Stomach smooth muscle (tissue), 2 donors: ENCODE results near the gene C17orf107.

Source experiments
- H3K27ac ChIP-seq: one replicate; pipeline ENCODE4 v1.7.0; 2013; ENCODE audit warnings: mild to moderate bottlenecking, low read length, inconsistent platforms
- H3K27me3 ChIP-seq, 2 donors: one replicate each; pipeline ENCODE4 v1.7.0; 2013; ENCODE audit warnings: low read length in 2 of 2; ENCODE audit not compliant: insufficient read depth in 2 of 2, control insufficient read depth in 1 of 2
- H3K36me3 ChIP-seq, 2 donors: one replicate each; pipeline ENCODE4 v1.7.0; 2013; ENCODE audit warnings: low read length in 2 of 2; ENCODE audit not compliant: control insufficient read depth in 2 of 2, insufficient read depth in 2 of 2
- H3K4me1 ChIP-seq: one replicate; pipeline ENCODE4 v1.7.0; 2013; ENCODE audit warnings: low read length; ENCODE audit not compliant: control insufficient read depth, insufficient read depth
- H3K4me3 ChIP-seq, 2 donors: one replicate each; pipeline ENCODE4 v1.7.0; 2013; ENCODE audit warnings: low read length in 2 of 2
- H3K9ac ChIP-seq, 2 donors: one replicate each; pipeline ENCODE4 v1.7.0; 2013; ENCODE audit warnings: low read length in 2 of 2, mild to moderate bottlenecking in 1 of 2
- H3K9me3 ChIP-seq, 2 donors: one replicate each; pipeline ENCODE4 v1.7.0; 2013; ENCODE audit warnings: low read length in 2 of 2; ENCODE audit not compliant: control insufficient read depth in 2 of 2
- donor health status: healthy.
- donor health status: Pancreatic carcinoma.

The C17orf107 gene

GRCh38 chr17:4935650-4936049 lies 36.3 kb downstream of the C17orf107 start:
- H3K27ac ChIP-seq = no peak overlapping the region
- H3K36me3 ChIP-seq = peaks cover 19 to 20% of the 10 kb centered on the region in 2 donors
- H3K27me3 ChIP-seq = no peaks in the 10 kb centered on the region
- H3K9me3 ChIP-seq = no peaks in the 10 kb centered on the region
- no peak overlapping the region for H3K4me3 ChIP-seq
- no peak overlapping the region for H3K9ac ChIP-seq
- peaks cover 28% of the 10 kb centered on the region for H3K4me1 ChIP-seq

DNA sequence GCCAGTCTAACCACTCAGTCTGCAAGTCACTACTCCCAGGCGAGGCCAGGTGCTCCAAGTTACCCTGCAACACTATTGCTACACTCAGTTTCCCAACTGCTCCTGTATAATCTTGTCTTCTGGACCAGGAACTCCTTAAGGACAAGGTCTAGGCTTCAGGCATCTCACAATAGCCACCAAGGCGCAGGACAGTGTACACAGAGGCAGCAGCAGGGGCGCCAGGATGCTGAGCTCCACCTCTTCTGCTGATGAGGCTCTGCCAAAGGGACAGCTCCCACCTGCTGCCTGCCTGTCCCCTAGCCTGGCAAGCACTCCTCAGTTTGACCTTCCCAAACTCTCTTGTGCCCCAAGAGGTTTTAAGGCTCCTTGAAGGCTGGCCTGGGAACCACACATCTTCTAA lies 37.1 kb downstream of the C17orf107 start:
- peaks cover 19 to 20% of the 10 kb centered on the region in 2 donors for H3K36me3 ChIP-seq
- no peak overlapping the region for H3K4me3 ChIP-seq
- H3K9me3 ChIP-seq = no peaks in the 10 kb centered on the region
- no peak overlapping the region for H3K9ac ChIP-seq
- H3K4me1 ChIP-seq = peaks cover 36% of the 10 kb centered on the region
- H3K27me3 ChIP-seq = no peaks in the 10 kb centered on the region
- no peak overlapping the region for H3K27ac ChIP-seq

DNA sequence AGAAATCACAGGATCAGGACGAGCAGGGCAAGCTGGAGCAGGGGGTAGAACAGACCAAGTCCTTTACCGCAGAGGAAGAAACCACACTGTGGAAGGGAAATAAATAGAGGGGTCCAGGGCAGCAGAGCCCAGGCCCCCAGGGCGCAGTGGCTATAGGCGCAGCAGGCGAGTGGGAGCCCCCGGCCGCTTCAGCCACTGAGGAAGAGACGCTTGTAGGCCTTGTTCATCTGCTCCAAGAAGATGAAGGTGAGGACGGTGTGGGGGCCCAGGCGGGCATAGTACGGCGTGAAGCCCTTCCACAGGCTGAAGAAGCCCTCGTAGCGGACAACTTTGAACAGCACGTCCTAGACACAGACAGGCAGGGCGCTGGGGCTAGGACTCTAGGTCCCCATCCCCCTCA lies 38.2 kb downstream of the C17orf107 start:
- peaks cover 47% of the 10 kb centered on the region for H3K4me1 ChIP-seq
- H3K9me3 ChIP-seq = no peaks in the 10 kb centered on the region
- no peak overlapping the region for H3K4me3 ChIP-seq
- H3K9ac ChIP-seq = no peak overlapping the region
- peaks cover 25% of the 10 kb centered on the region in 2 donors for H3K36me3 ChIP-seq
- H3K27me3 ChIP-seq = no peaks in the 10 kb centered on the region
- peak overlapping the region; percentile 98 for H3K27ac ChIP-seq

DNA sequence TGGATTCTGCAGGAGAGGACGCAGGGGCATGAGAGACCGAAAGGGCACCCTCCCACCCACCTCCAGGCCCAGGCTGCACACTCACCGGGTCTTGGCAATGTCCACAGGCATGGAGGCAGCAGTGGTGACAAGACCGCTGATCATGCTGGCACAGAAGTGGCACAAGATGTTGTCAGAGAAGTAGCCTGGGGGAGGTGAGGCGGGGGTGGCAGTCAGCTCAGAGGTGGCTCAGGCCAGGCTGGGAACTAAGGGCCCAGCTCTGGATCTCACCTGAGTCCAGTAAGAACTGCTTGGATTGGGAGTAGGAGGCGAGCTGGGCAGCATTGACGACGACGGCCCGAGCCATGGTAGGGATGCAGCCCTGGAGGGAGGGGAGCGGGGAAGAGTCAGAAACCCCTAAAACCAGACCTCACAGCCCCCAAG lies 38.7 kb downstream of the C17orf107 start:
- Histone ChIP-seq H3K4me3 (peak overlapping the region in 1 of 2 donors; percentile 8), H3K9me3 (no peaks in the 10 kb centered on the region), H3K9ac (peak overlapping the region; percentile 47 to 97), H3K27me3 (no peaks in the 10 kb centered on the region), H3K4me1 (peaks cover 47% of the 10 kb centered on the region), H3K36me3 (peaks cover 30% of the 10 kb centered on the region in 2 donors), H3K27ac (peak overlapping the region; percentile 98)

DNA sequence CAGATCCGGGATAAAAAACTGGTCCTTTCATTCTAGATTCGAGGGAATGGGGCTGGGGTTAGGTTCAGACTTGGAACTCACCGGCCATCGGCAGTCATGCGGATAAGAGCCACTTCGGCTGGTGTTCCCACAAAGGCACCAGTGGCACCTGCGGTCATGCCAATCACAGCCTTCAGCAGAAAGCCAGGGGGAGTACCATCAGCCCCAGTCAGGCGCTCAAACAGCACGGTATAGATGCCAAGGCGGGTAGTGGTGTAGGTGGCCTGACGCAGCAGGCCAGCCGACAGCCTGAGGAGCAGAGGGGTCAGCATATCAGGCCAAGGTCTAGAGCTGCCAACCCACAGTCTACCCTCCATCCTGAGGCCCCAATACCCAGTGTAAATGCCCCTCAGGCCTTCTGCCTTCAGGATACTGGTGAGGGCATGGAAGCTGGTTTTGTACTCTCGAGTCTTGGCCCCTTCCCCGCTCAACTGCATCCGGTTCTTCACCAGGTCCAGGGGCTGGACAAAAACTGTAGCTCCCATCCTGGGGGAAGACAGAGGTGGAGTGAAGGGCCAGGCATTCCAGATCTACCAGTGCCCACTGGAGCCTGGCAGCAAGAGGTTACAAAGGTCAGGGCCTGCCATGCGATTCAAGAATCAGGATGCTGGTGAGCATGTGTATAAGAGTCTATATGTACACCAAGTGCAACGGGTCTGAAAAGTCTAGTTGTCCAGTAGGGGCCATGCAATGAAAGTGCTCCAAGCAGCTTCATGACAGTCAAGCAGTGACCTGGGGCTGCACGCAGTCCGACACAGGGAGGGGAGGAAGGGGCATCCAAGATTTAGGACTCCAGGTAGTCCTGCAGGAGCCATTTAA lies 39.6 kb downstream of the C17orf107 start:
- peak overlapping the region; percentile 82 to 94 for H3K4me3 ChIP-seq
- H3K36me3 ChIP-seq = peaks cover 35 to 36% of the 10 kb centered on the region in 2 donors
- H3K9me3 ChIP-seq = no peaks in the 10 kb centered on the region
- H3K4me1 ChIP-seq = peaks cover 46% of the 10 kb centered on the region
- H3K27ac ChIP-seq = peak overlapping the region; percentile 98
- peak overlapping the region; percentile 97 to 98 for H3K9ac ChIP-seq
- H3K27me3 ChIP-seq = no peaks in the 10 kb centered on the region

DNA sequence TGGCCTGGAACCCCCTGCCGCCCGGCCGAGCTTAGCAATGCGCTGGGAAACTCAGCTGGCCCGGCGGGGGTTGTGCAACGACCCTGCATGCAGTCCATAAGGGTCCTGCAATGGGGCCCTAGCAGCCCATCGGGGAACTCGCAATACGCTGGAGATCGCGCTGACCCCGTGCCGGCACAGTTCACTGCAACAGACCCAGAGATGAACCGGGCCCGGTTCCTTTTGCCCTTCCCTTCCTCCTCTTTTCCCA lies 40.1 kb downstream of the C17orf107 start:
- H3K9ac ChIP-seq = peak overlapping the region; percentile 97 to 98
- peak overlapping the region; percentile 82 to 94 for H3K4me3 ChIP-seq
- H3K27me3 ChIP-seq = no peaks in the 10 kb centered on the region
- H3K36me3 ChIP-seq = peaks cover 40 to 41% of the 10 kb centered on the region in 2 donors
- H3K9me3 ChIP-seq = no peaks in the 10 kb centered on the region
- peak overlapping the region; percentile 98 for H3K27ac ChIP-seq
- H3K4me1 ChIP-seq = peaks cover 46% of the 10 kb centered on the region

DNA sequence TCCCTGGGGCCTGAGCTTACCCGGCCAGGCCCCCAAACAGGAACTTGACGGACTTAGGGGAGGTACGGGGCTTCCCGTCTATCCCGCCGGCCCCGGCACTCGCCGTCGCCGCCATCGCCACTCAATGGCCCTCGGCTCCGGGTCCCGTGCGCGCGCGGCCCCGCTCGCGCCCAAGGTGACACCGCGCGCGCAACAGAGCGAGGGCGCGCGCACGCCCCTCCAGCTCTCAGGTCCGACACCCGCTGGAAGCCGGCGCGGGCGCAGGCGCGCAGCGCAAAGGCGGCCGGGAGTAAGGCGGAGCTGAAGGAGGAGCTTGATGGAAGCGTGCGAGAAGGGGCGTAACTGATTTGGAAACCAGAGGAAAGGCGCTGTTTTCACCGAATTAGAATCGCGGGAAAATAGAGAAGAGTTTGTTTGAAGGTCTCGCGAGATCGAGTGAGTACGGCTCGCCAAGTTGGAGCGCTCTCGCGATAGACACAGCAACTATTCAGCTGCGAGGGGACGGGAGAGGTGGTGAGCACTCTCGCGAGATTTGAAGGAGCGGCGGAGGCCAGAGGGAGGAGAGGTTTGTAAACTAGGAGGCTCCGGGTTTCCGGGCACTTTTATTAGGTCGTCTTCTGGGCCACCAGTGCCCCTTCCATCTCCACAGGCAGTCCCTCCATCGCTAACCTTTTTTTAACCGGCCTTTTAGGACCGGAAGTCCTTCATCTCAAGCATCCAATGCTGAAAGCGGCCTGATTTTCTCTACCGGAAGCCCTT lies 40.6 kb downstream of the C17orf107 start, which contains the start of the genes RNF167 and SLC25A11:
TSS of gene RNF167 (plus strand) at position 473 of the 759 bp plus-strand sequence. CDS start 642 bp downstream, outside the sequence.
TSS of gene SLC25A11 (minus strand) at position 251 of the 759 bp plus-strand sequence. CDS start at position 115, 136 bp downstream.
- peaks cover 51% of the 10 kb centered on the region for H3K4me1 ChIP-seq

GRCh38 chr17:4940555-4941318 lies 41.4 kb downstream of the C17orf107 start:
- H3K36me3 ChIP-seq = peaks cover 47 to 48% of the 10 kb centered on the region in 2 donors
- no peaks in the 10 kb centered on the region for H3K27me3 ChIP-seq
- no peaks in the 10 kb centered on the region for H3K9me3 ChIP-seq
- peak overlapping the region; percentile 82 to 94 for H3K4me3 ChIP-seq
- H3K9ac ChIP-seq = peak overlapping the region; percentile 97 to 98
- H3K4me1 ChIP-seq = peaks cover 57% of the 10 kb centered on the region
- peak overlapping the region; percentile 98 for H3K27ac ChIP-seq

More for the DNA sequence above, 40.6 kb downstream of the C17orf107 start, which contains the start of the genes RNF167 and SLC25A11:
- Histone ChIP-seq H3K36me3 (peaks cover 43 to 44% of the 10 kb centered on the region in 2 donors), H3K27ac (peak within 1 kb of the TSS; percentile 98), H3K9ac (peak within 1 kb of the TSS; percentile 97 to 98), H3K4me3 (peak within 1 kb of the TSS; percentile 82 to 94), H3K9me3 (no peaks in the 10 kb centered on the region), H3K27me3 (no peaks in the 10 kb centered on the region)

- no peaks in the 10 kb centered on the region for H3K9me3 ChIP-seq
- peaks cover 47 to 53% of the 10 kb centered on the region in 2 donors for H3K36me3 ChIP-seq
- peaks cover 62% of the 10 kb centered on the region for H3K4me1 ChIP-seq
- peak overlapping the region; percentile 82 to 94 for H3K4me3 ChIP-seq
- H3K27me3 ChIP-seq = no peaks in the 10 kb centered on the region
- H3K27ac ChIP-seq = peak overlapping the region; percentile 98
- H3K9ac ChIP-seq = peak overlapping the region; percentile 97 to 98
Observed at GRCh38 chr17:4941319-4941610, 41.9 kb downstream of the C17orf107 start.

GRCh38 chr17:4942760-4943508 lies 43.6 kb downstream of the C17orf107 start:
- H3K4me3 ChIP-seq = no peak overlapping the region
- peak overlapping the region; percentile 18 for H3K27ac ChIP-seq
- H3K36me3 ChIP-seq = peaks cover 34 to 44% of the 10 kb centered on the region in 2 donors
- no peaks in the 10 kb centered on the region for H3K27me3 ChIP-seq
- H3K4me1 ChIP-seq = peaks cover 66% of the 10 kb centered on the region
- H3K9me3 ChIP-seq = no peaks in the 10 kb centered on the region
- peak overlapping the region in 1 of 2 donors; percentile 42 for H3K9ac ChIP-seq
